ENCODE data around the gene AATK. TPM values are rescaled to one million over a fixed set of nuclear protein-coding genes. Genes with fewer than 3 reads are reported as not detected.

The AATK gene
- total and polyA plus RNA-seq, 2 of the 4 experiments (the other 2 are of a cell fraction), result under 0.01 to 0.21 TPM

GRCh38 chr17:81093619-81094508 lies 72.2 kb downstream of the AATK start:
- intact Hi-C loops (cut with micrococcal nuclease) (no loop called here), in situ Hi-C loops (cut with MboI; ENCODE audit: low sequenced_read_pairs) (no loop called here), dilution Hi-C loops (cut with HindIII; ENCODE audit: low sequenced_read_pairs, unreplicated experiment) (no loop called here)
- H3K27me3 ChIP-seq (ENCODE audit: control insufficient read depth, insufficient read depth, low read length), result no peaks in the 10 kb centered on the region
- no peak overlapping the region for H4K8ac ChIP-seq (ENCODE audit: low read depth in 2 of 2, low read length in 2 of 2)
- H3K4me1 ChIP-seq (ENCODE audit: control insufficient read depth, insufficient read depth, low read length), result peaks cover 37% of the 10 kb centered on the region
- H3K23ac ChIP-seq (ENCODE audit: low read depth, low read length), result peak overlapping the region; percentile 18; the same call in 1 of the 2 replicates
- H2BK120ac ChIP-seq (ENCODE audit: low read depth, low read length), result peak overlapping the region; percentile 70
- ChIA-PET POLR2A (ENCODE audit: unreplicated experiment) (no interaction called here), CTCF (no interaction called here)
- H3K9me1 ChIP-seq (ENCODE audit: insufficient read depth, low read length), result peaks cover 12% of the 10 kb centered on the region; the same call in 1 of the 2 replicates
- peaks cover 0 to 17% of the 10 kb centered on the region in 2 experiments; a peak in 1 of 4 replicates for H3K79me1 ChIP-seq (ENCODE audit: low read depth in 1 of 2, low read length in 2 of 2)
- peak overlapping the region; percentile 33 for H2BK20ac ChIP-seq (ENCODE audit: low read depth, low read length)
- H3K56ac ChIP-seq (ENCODE audit: extremely low read depth, insufficient read depth, low read length), result no peak overlapping the region
- H3K18ac ChIP-seq (ENCODE audit: low read depth, low read length), result no peak overlapping the region
- no peak for DNase-seq
- H3K36me3 ChIP-seq (ENCODE audit: control insufficient read depth, insufficient read depth, low read length), result no peaks in the 10 kb centered on the region
- H2BK5ac ChIP-seq (ENCODE audit: low read depth, low read length, poor library complexity, severe bottlenecking), result no peak overlapping the region
- ATAC-seq (ENCODE audit: low read depth), result no peak
- H3K27ac ChIP-seq (ENCODE audit: insufficient read depth, low read length), result no peak overlapping the region; the same call in 1 of the 2 replicates
- H3K9me3 ChIP-seq (ENCODE audit: control insufficient read depth, insufficient read depth, low read length), result no peaks in the 10 kb centered on the region
- H3K4ac ChIP-seq (ENCODE audit: low read depth, low read length), result peak overlapping the region; percentile 64
- no peak overlapping the region for H4K5ac ChIP-seq (ENCODE audit: low read depth, low read length)
- BruUV-seq (replicated peaks), result no TSS peak
- H3K4me2 ChIP-seq (ENCODE audit: low read depth, low read length), result no peak overlapping the region
- H3K9ac ChIP-seq (ENCODE audit: low read depth, low read length), result no peak overlapping the region
- peak overlapping the region; percentile 29 for H3K14ac ChIP-seq (replicated peaks; ENCODE audit: low read depth, low read length)
- H4K91ac ChIP-seq (ENCODE audit: insufficient read depth, low read depth, low read length), result peak overlapping the region; percentile 58
- WGBS, 2 experiments (ENCODE audit: extremely low coverage in 2 of 2, insufficient read length in 1 of 2), result 86% methylated on average over 5 of the region's 21 CpGs; no CpG with 5 or more reads in 1 of the 2 experiments
- peak overlapping the region; percentile 56; the same call in 1 of the 3 replicates for H2BK15ac ChIP-seq (ENCODE audit: low read depth, low read length)
- peak overlapping the region; percentile 77 for H2AK5ac ChIP-seq (ENCODE audit: low read depth, low read length)
- no peak overlapping the region for H3K4me3 ChIP-seq (ENCODE audit: insufficient read depth, low read depth, low read length)
- peaks cover 9% of the 10 kb centered on the region for H4K20me1 ChIP-seq (ENCODE audit: insufficient read depth, low read length)
- H2AK9ac ChIP-seq (replicated peaks; ENCODE audit: low read depth, low read length, poor library complexity), result peak overlapping the region; percentile 52
- H2AFZ ChIP-seq (replicated peaks; ENCODE audit: low read length, poor library complexity), result peak overlapping the region; percentile 87
- TF ChIP-seq CHD1 (IDR thresholded peaks at IDR 0.05; ENCODE audit: low read depth, low read length) (no peak), MXI1 (IDR thresholded peaks at IDR 0.05; ENCODE audit: borderline replicate concordance, low read depth, low read length) (no peak), BHLHE40 (IDR thresholded peaks at IDR 0.05; ENCODE audit: low read depth, low read length) (no peak), MAFK (IDR thresholded peaks at IDR 0.05; ENCODE audit: low read depth, low read length) (no peak), RCOR1 (IDR thresholded peaks at IDR 0.05; ENCODE audit: insufficient replicate concordance, low read length) (no peak), MAZ (IDR thresholded peaks at IDR 0.05; ENCODE audit: borderline replicate concordance, low read depth, low read length) (no peak), NFE2L2 (IDR thresholded peaks at IDR 0.05; ENCODE audit: low read depth, low read length) (no peak)

Measured in IMR-90 (cell line).